ENCODE measurements around the gene FBXL17. TPM values are rescaled to one million over a fixed set of nuclear protein-coding genes. Genes with fewer than 3 reads are reported as not detected.
"Not testable (repeated sequence)": the region's sequence is repeated elsewhere in the genome, so short reads cannot be mapped to it uniquely, and the experiment has no call there.

The FBXL17 gene
- total RNA-seq, 2 donors from 2014 or later: 14.1 to 22.8 TPM

DNA sequence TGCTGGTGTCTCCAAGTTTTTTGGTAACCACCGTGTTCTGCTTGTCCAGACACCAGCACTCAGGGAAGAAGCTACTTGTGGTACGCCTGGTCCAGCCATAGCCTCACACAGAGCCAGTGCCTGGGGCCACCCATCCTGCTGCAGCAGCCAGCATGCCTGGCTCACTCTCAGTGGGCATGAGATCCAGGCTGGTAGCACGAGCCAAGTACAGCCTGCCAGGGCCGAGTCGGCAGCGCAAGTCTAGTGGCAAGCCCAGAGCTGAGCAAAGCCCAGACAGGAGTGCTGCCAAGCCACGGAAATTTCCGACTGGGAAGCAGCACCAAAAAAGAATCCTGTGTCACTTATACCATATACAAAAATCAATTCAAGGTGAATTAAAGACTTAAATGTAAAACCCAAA lies 36.3 kb upstream of the FBXL17 start:
- intact Hi-C loops (cut with DNase I): no loop called here
- Histone ChIP-seq H3K4me3 (no peak overlapping the region), H3K9ac (ENCODE audit: low read depth in 2 of 2, low read length in 2 of 2) (no peak overlapping the region), H3K27ac (no peak overlapping the region), H3K4me1 (no peaks in the 10 kb centered on the region), H3K9me3 (no peaks in the 10 kb centered on the region), H3K27me3 (no peaks in the 10 kb centered on the region), H3K36me3 (no peaks in the 10 kb centered on the region)
- DNase-seq: no peak
- TF ChIP-seq, protein P1, sequence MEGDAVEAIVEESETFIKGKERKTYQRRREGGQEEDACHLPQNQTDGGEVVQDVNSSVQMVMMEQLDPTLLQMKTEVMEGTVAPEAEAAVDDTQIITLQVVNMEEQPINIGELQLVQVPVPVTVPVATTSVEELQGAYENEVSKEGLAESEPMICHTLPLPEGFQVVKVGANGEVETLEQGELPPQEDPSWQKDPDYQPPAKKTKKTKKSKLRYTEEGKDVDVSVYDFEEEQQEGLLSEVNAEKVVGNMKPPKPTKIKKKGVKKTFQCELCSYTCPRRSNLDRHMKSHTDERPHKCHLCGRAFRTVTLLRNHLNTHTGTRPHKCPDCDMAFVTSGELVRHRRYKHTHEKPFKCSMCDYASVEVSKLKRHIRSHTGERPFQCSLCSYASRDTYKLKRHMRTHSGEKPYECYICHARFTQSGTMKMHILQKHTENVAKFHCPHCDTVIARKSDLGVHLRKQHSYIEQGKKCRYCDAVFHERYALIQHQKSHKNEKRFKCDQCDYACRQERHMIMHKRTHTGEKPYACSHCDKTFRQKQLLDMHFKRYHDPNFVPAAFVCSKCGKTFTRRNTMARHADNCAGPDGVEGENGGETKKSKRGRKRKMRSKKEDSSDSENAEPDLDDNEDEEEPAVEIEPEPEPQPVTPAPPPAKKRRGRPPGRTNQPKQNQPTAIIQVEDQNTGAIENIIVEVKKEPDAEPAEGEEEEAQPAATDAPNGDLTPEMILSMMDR (IDR thresholded peaks at IDR 0.05): no peak

DNA sequence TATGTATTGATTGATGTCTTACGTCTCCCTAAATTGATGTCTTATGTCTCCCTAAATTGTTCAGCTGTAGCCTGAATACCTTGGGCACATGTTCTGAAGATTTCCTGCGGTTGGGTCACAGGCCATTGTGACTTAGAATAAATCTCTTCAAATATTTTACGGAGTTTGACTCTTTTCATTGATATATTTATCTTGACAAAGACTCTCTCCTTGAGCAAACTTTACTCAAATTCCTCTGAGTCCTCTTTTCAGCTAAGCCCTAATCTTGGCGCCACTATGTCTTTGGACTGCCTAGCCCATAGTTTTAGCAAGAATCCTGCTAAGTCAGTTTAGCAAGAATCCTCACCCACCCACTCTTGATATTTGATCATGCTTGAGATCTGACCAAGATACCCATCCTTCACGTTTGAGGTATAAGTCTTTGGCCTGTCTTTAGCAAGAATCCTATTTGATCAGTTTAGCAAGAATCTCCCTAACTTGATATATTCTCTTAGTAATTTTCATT lies 35.3 kb upstream of the FBXL17 start:
- Histone ChIP-seq H3K27ac (no peak overlapping the region), H3K36me3 (no peaks in the 10 kb centered on the region), H3K4me3 (no peak overlapping the region), H3K9ac (ENCODE audit: low read depth in 2 of 2, low read length in 2 of 2) (no peak overlapping the region), H3K4me1 (no peaks in the 10 kb centered on the region), H3K9me3 (no peaks in the 10 kb centered on the region), H3K27me3 (no peaks in the 10 kb centered on the region)
- TF ChIP-seq, protein P1 (IDR thresholded peaks at IDR 0.05): no peak
- intact Hi-C loops (cut with DNase I): no loop called here
- DNase-seq: no peak

GRCh38 chr5:108415726-108416125 lies 33.8 kb upstream of the FBXL17 start:
- Histone ChIP-seq H3K9ac (ENCODE audit: low read depth in 2 of 2, low read length in 2 of 2) (no peak overlapping the region), H3K4me1 (no peaks in the 10 kb centered on the region), H3K4me3 (no peak overlapping the region), H3K9me3 (no peaks in the 10 kb centered on the region), H3K27me3 (no peaks in the 10 kb centered on the region), H3K27ac (no peak overlapping the region), H3K36me3 (no peaks in the 10 kb centered on the region)
- intact Hi-C loops (cut with DNase I): no loop called here
- DNase-seq: no peak
- TF ChIP-seq, protein P1 (IDR thresholded peaks at IDR 0.05): no peak

DNA sequence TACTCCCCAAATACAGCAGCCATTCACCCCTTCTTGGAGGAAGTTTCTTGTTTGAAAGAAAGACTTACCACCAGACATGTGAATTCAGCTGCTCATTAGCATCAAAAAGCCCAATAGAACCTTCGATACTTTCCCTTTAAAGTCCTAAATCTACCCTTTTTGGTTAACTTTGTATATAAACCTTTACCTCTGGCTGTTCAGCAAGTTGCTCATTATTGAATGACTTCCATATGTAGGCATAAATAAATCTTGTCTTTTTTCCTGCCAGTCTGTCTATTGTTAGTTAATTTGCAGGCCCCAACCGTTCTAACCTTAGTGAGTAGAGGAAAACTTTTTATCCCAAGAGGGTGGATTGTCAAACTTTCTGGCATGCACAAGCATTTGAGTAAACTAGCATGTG lies 27.9 kb upstream of the FBXL17 start:
- TF ChIP-seq, protein P1 (IDR thresholded peaks at IDR 0.05): no peak
- intact Hi-C loops (cut with DNase I): no loop called here
- H3K4me3 ChIP-seq: no peak overlapping the region
- no peaks in the 10 kb centered on the region for H3K36me3 ChIP-seq
- H3K9me3 ChIP-seq: no peaks in the 10 kb centered on the region
- no peaks in the 10 kb centered on the region for H3K27me3 ChIP-seq
- H3K9ac ChIP-seq (ENCODE audit: low read depth in 2 of 2, low read length in 2 of 2): no peak overlapping the region
- no peak overlapping the region for H3K27ac ChIP-seq
- no peaks in the 10 kb centered on the region for H3K4me1 ChIP-seq
- DNase-seq: no peak

DNA sequence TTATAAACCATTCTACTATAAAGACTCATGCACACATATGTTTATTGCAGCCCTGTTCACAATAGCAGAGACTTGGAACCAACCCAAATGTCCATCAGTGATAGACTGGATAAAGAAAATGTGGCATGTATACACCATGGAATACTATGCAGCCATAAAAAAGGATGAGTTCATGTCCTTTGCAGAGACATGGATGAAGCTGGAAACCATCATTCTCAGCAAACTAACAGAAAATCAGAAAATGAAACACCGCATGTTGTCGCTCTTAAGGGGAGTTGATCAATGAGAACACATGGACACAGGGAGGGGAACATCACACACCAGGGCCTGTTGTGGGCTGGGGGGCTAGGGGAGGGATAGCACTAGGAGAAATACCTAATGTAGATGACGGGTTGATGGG lies 23.3 kb upstream of the FBXL17 start:
- H3K27me3 ChIP-seq; H3K9me3 ChIP-seq; H3K36me3 ChIP-seq; H3K27ac ChIP-seq; H3K4me3 ChIP-seq; DNase-seq; H3K4me1 ChIP-seq; intact Hi-C loops (cut with DNase I); H3K9ac ChIP-seq (ENCODE audit: low read depth in 2 of 2, low read length in 2 of 2): not testable (repeated sequence)

DNA sequence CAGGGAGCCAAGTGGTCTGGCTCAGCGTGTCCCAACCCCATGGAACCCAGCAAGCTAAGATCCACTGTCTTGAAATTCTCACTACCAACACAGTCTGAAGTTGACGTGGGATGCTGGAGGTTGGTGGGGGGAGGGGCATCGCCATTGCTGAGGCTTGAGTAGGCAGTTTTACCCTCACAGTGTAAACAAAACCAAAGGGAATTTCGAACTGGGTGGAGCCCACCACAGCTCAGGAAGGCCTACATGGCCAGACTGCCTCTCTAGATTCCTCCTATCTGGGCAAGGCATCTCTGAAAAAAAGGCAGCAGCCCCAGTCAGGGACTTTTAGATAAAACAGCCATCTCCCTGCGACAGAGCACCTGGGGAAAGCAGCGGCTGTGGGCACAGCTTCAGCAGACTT lies 17.1 kb upstream of the FBXL17 start:
- intact Hi-C loops (cut with DNase I): no loop called here
- Histone ChIP-seq H3K4me3 (no peak overlapping the region), H3K4me1 (no peaks in the 10 kb centered on the region), H3K27ac (no peak overlapping the region), H3K9me3 (no peaks in the 10 kb centered on the region), H3K9ac (ENCODE audit: low read depth in 2 of 2, low read length in 2 of 2) (no peak overlapping the region), H3K27me3 (no peaks in the 10 kb centered on the region), H3K36me3 (no peaks in the 10 kb centered on the region)
- DNase-seq: no peak
- TF ChIP-seq, protein P1 (IDR thresholded peaks at IDR 0.05): no peak

- DNase-seq; intact Hi-C loops (cut with DNase I); H3K27ac ChIP-seq; H3K4me3 ChIP-seq; H3K9me3 ChIP-seq; H3K9ac ChIP-seq (ENCODE audit: low read depth in 2 of 2, low read length in 2 of 2); H3K27me3 ChIP-seq; H3K4me1 ChIP-seq; H3K36me3 ChIP-seq: not testable (repeated sequence)
These were observed 14.9 kb upstream of the FBXL17 start for GRCh38 chr5:108396837-108397236.
